Sigmoid colon (tissue), 4 donors: ENCODE results near the gene DNHD1.

Experiments used
- CTCF ChIP-seq, 4 experiments: fragments of 450-650 bp in 3 of 4; fragments of 200-600 bp in 1 of 4; IDR thresholded peaks; one replicate each; pipeline ENCODE4 v1.5.1; 2016 to 2019; ENCODE audit warnings: antibody characterized with exemption in 4 of 4, mild to moderate bottlenecking in 3 of 4, moderate library complexity in 2 of 4
- EP300 ChIP-seq, 4 donors: sonication (generic); formaldehyde crosslinking; IDR thresholded peaks; one replicate each; pipeline ENCODE4 v1.6.1; 2017; ENCODE audit warnings: antibody characterized with exemption in 4 of 4
- POLR2AphosphoS5 ChIP-seq, 4 donors: sonication (generic); formaldehyde crosslinking; IDR thresholded peaks; one replicate each; pipeline ENCODE4 v1.6.1; 2017; ENCODE audit warnings: antibody characterized with exemption in 4 of 4

GRCh38 chr11:6608011-6608410 is 110.9 kb downstream of the DNHD1 start:
- TF ChIP-seq EP300 (IDR thresholded peaks at IDR 0.05) (peak in 1 of 4 donors; percentile 36), CTCF (IDR thresholded peaks at IDR 0.05) (no peak), POLR2AphosphoS5 (IDR thresholded peaks at IDR 0.05) (peak in 2 of 4 donors; percentile 41 to 50)
